GM06990 (cell line): ENCODE data around the gene NKIRAS1.
"Not testable (repeated sequence)": the region's sequence is repeated elsewhere in the genome, so short reads cannot be mapped to it uniquely, and the experiment has no call there.

Experiments used
- DNase-seq: peaks from one replicate; pipeline ENCODE4 v3.0.0-alpha.2; 2011; ENCODE audit not compliant: insufficient read length; ENCODE audit errors: extremely low read depth
- H3K27me3 ChIP-seq: replicated peaks from 2 replicates; pipeline ENCODE4 v1.6.0; 2011; ENCODE audit warnings: low read length; ENCODE audit not compliant: control insufficient read depth, insufficient read depth
- H3K36me3 ChIP-seq: 2 replicates; pipeline ENCODE4 v1.5.1; 2011; ENCODE audit warnings: low read length; ENCODE audit not compliant: control insufficient read depth, insufficient read depth
- H3K4me3 ChIP-seq: replicated peaks from 2 replicates; pipeline ENCODE4 v1.5.1; 2011; ENCODE audit warnings: low read depth, mild to moderate bottlenecking, control low read depth, low read length
- TF ChIP-seq, protein P1 (sequence below): IDR thresholded peaks from 2 replicates; pipeline ENCODE4 v1.5.1; 2011; ENCODE audit warnings: low read length, control low read depth, mild to moderate bottlenecking, inconsistent platforms; ENCODE audit not compliant: insufficient read depth, poor library complexity, severe bottlenecking

NKIRAS1 gene

DNA sequence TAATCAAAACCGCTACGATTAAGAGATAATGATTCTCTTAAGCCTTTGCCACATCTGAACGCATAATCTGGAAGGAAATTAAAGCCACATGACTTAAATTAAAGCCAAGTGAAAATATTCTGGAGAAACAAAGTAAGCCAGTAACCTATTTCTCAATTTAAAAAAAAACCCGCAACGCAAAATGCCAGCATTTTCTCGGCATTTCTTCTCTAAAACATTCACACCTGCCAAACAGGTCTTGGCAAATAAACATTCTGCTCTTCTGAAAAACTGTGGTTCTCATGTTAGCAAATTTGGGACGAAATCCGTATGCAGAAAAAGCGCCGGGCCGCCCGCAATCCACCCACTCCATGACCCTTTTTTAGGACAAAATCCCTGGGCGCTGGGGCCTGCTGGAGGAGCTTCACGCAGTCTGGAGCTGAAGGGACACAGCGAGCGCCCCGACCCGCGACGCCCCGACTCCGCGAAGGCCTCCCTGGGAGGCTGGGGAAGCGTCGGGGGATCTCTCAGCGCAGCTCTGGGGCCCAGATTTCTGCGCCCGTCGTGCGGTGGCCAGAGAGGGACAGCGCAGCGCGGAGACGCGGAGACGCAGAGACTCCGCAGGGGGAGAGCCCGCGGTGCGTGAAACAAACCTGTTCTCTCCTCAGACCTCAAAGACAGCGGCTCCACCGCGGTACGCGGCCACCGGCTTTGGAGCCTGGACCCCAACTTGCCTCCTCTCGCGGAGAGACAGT, 471 bp downstream of the NKIRAS1 start:
- H3K27me3 ChIP-seq = no peaks in the 10 kb centered on the region
- peak overlapping the region; percentile 98 for H3K4me3 ChIP-seq
- TF ChIP-seq, protein P1, sequence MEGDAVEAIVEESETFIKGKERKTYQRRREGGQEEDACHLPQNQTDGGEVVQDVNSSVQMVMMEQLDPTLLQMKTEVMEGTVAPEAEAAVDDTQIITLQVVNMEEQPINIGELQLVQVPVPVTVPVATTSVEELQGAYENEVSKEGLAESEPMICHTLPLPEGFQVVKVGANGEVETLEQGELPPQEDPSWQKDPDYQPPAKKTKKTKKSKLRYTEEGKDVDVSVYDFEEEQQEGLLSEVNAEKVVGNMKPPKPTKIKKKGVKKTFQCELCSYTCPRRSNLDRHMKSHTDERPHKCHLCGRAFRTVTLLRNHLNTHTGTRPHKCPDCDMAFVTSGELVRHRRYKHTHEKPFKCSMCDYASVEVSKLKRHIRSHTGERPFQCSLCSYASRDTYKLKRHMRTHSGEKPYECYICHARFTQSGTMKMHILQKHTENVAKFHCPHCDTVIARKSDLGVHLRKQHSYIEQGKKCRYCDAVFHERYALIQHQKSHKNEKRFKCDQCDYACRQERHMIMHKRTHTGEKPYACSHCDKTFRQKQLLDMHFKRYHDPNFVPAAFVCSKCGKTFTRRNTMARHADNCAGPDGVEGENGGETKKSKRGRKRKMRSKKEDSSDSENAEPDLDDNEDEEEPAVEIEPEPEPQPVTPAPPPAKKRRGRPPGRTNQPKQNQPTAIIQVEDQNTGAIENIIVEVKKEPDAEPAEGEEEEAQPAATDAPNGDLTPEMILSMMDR = no peak
- peaks cover 7% of the 10 kb centered on the region for H3K36me3 ChIP-seq
- DNase-seq = no peak

DNA sequence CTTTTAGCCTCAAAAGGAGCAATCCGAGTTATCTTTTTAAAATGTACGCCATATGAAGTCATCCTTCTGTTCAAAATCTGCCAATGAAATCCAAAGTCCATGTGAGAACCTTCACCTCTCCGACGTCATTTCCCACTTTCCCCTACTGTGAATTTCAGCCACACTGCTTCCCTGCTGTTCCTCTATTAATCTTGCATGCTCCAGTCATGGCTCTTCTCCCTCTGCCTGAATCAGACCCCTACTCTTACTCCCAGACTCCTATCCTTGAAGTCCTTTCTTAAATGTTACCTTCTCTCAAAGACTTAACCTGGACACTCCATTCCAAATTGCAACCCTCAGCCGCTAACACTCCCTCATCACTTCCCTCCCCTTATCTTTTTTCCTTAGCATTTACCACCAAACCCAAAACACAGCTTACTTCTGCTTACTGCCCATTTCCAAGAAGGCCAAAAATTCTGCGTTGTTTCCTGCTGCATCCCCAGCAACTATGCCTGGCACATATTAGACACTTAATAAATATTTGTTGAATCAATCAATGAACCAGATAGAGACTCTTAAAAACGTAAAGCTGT, 1.2 kb downstream of the NKIRAS1 start:
- peaks cover 6% of the 10 kb centered on the region for H3K36me3 ChIP-seq
- DNase-seq = no peak
- TF ChIP-seq, protein P1 = no peak
- H3K27me3 ChIP-seq = no peaks in the 10 kb centered on the region
- peak overlapping the region; percentile 98 for H3K4me3 ChIP-seq

GRCh38 chr3:23913873-23914743, 2.7 kb downstream of the NKIRAS1 start:
- Histone ChIP-seq H3K27me3 (no peaks in the 10 kb centered on the region), H3K4me3 (no peak overlapping the region), H3K36me3 (peaks cover 2% of the 10 kb centered on the region)
- no peak for DNase-seq
- TF ChIP-seq, protein P1 = no peak

- no peak overlapping the region for H3K4me3 ChIP-seq
- H3K27me3 ChIP-seq = no peaks in the 10 kb centered on the region
- peaks cover 2% of the 10 kb centered on the region; the same call in 1 of the 2 replicates for H3K36me3 ChIP-seq
- DNase-seq = no peak
- TF ChIP-seq, protein P1 = no peak
These were observed 3.6 kb downstream of the NKIRAS1 start for GRCh38 chr3:23913182-23913581.

DNA sequence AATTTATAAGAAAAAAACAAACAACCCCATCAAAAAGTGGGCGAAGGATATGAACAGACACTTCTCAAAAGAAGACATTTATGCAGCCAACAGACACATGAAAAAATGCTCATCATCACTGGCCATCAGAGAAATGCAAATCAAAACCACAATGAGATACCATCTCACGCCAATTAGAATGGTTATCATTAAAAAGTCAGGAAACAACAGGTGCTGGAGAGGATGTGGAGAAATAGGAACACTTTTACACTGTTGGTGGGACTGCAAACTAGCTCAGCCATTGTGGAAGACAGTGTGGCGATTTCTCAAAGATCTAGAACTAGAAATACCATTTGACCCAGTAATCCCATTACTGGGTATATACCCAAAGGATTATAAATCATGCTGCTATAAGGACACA, 4.5 kb downstream of the NKIRAS1 start:
- not testable (repeated sequence) for DNase-seq, H3K36me3 ChIP-seq, H3K4me3 ChIP-seq, H3K27me3 ChIP-seq

- TF ChIP-seq, protein P1 = no peak
- DNase-seq = no peak
- Histone ChIP-seq H3K27me3 (no peaks in the 10 kb centered on the region), H3K4me3 (no peak overlapping the region), H3K36me3 (no peaks in the 10 kb centered on the region; the same call in 1 of the 2 replicates)
These were observed 5.4 kb downstream of the NKIRAS1 start for GRCh38 chr3:23911397-23911796.
